ENCODE results near the gene TENT4A.
A peak's percentile ranks its signal among the peaks of the same experiment; 100 is the strongest.

Gene TENT4A

GRCh38 chr5:6700074-6700684, 13.1 kb upstream of the TENT4A start:
- no peak for DNase-seq (ENCODE audit: low spot score)
- no peak for TF ChIP-seq CTCF (IDR thresholded peaks at IDR 0.05; ENCODE audit: extremely low read depth, missing control alignments)

GRCh38 chr5:6700685-6701355, 12.4 kb upstream of the TENT4A start:
- no peak for TF ChIP-seq CTCF (IDR thresholded peaks at IDR 0.05; ENCODE audit: extremely low read depth, missing control alignments)
- no peak for DNase-seq (ENCODE audit: low spot score)

GRCh38 chr5:6701491-6701890, 11.7 kb upstream of the TENT4A start:
- no peak for DNase-seq (ENCODE audit: low spot score)
- TF ChIP-seq CTCF (IDR thresholded peaks at IDR 0.05; ENCODE audit: extremely low read depth, missing control alignments), result no peak

- no peak for TF ChIP-seq CTCF (IDR thresholded peaks at IDR 0.05; ENCODE audit: extremely low read depth, missing control alignments)
- no peak for DNase-seq (ENCODE audit: low spot score)
These were observed 10.6 kb upstream of the TENT4A start for GRCh38 chr5:6702633-6703032.

- no peak for DNase-seq (ENCODE audit: low spot score)
- TF ChIP-seq CTCF (IDR thresholded peaks at IDR 0.05; ENCODE audit: extremely low read depth, missing control alignments), result no peak
These were observed 9.4 kb upstream of the TENT4A start for GRCh38 chr5:6703806-6704205.

- DNase-seq (ENCODE audit: low spot score), result no peak
- no peak for TF ChIP-seq CTCF (IDR thresholded peaks at IDR 0.05; ENCODE audit: extremely low read depth, missing control alignments)
These were observed 8.8 kb upstream of the TENT4A start for GRCh38 chr5:6704361-6704851.

- no peak for TF ChIP-seq CTCF (IDR thresholded peaks at IDR 0.05; ENCODE audit: extremely low read depth, missing control alignments)
- peak; percentile 60 for DNase-seq (ENCODE audit: low spot score)
These were observed 8.1 kb upstream of the TENT4A start for GRCh38 chr5:6705088-6705487.
